HFFc6 (cell line): Measurements from ENCODE around the gene FAM20C. TPM values are rescaled to one million over a fixed set of nuclear protein-coding genes. Genes with fewer than 3 reads are reported as not detected.
A peak's percentile ranks its signal among the peaks of the same experiment; 100 is the strongest.
"Not testable (repeated sequence)": the region's sequence is repeated elsewhere in the genome, so short reads cannot be mapped to it uniquely, and the experiment has no call there.

Experiments used
- DNase-seq: peaks from one replicate; pipeline ENCODE4 v3.0.0-alpha.2; 2018
- H3K27ac Mint-ChIP-seq: 2 replicates; pipeline ENCODE4 v1.8.0; 2020; ENCODE audit warnings: mild to moderate bottlenecking, mixed read lengths
- H3K27me3 Mint-ChIP-seq: 2 replicates; pipeline ENCODE4 v1.8.0; 2021; ENCODE audit warnings: mild to moderate bottlenecking, moderate library complexity, mixed read lengths; ENCODE audit not compliant: insufficient read depth
- H3K36me3 Mint-ChIP-seq: 2 replicates; pipeline ENCODE4 v1.8.0; 2021; ENCODE audit warnings: low read depth, mixed read lengths
- H3K4me1 Mint-ChIP-seq: 2 replicates; pipeline ENCODE4 v1.8.0; 2020; ENCODE audit warnings: low read depth, mixed read lengths
- H3K4me3 Mint-ChIP-seq: 2 replicates; pipeline ENCODE4 v1.8.0; 2020; ENCODE audit warnings: mild to moderate bottlenecking, moderate library complexity, mixed read lengths
- H3K9me3 Mint-ChIP-seq: 2 replicates; pipeline ENCODE4 v1.8.0; 2020; ENCODE audit warnings: mild to moderate bottlenecking, mixed read lengths
- CTCF ChIP-seq: fragments of 200-600 bp; sonication (generic); IDR thresholded peaks from 2 replicates; pipeline ENCODE4 v1.5.0; 2021; ENCODE audit warnings: antibody characterized with exemption, mild to moderate bottlenecking
- total RNA-seq, 6 experiments: library from RNA; stranded (reverse); fragmentation: NEBNext Ultra II Directional; extraction: Animal tissue kit (Norgen Biotek cat#: 25700); gene quantifications; 2 replicates in 1 of 6; 3 replicates in 5 of 6; pipeline ENCODE4 v1.2.3, GENCODE V29; 2021

Gene FAM20C
- total RNA-seq, 6 experiments from 2014 or later, result 22.2 to 31.1 (median 23.2) TPM

DNA sequence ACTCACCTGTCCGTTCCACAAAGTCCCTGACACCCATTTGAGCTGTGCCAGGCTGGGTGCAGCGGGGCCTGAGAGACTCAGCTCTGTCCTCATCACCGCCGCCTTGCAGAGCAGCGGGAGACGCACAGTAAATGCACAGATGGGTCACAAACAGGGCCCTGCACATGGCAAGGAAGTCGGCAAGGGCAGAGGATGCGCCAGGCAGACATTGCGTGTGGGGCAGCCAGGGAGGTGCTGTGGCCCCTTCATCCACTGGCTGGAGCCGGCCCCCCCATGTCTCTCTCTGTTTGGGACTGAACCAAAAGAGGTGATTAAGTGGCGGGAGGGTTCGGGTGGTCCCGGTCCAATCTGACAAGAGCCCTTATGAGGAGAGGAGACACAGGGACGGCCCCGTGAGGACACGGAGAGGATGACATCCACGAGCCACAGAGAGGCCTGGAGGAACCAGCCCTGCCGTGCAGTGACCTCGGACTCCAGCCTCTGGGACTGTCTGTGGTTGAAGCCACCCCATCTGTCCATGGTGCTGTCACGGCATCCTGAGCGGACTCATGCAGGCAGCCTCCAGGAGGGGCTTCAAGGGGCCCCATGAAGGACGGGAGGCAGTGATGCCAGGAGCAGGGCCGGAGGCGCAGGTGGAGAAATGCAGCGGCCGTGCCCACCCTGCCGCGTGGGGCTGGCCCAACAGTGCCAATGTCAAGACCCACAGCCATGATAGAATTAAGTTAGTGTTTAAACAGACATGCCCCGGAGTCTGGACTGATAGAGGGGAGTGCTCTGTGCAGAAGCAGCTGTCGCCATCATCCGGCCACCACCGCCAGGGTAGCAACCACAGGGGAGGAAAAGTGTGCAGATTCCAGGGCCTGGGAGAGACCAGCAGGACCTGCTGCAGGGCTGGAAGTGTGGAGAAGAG lies 69.2 kb downstream of the FAM20C start:
- H3K27ac Mint-ChIP-seq, result no peak overlapping the region
- peaks cover 30% of the 10 kb centered on the region for H3K9me3 Mint-ChIP-seq
- no peaks in the 10 kb centered on the region for H3K4me1 Mint-ChIP-seq
- no peak for DNase-seq
- no peak overlapping the region for H3K4me3 Mint-ChIP-seq
- peaks cover 22% of the 10 kb centered on the region for H3K36me3 Mint-ChIP-seq
- H3K27me3 Mint-ChIP-seq, result peaks cover 8% of the 10 kb centered on the region
- TF ChIP-seq CTCF, result no peak

GRCh38 chr7:262251-262572 lies 69.8 kb downstream of the FAM20C start:
- DNase-seq, result no peak
- Mint-ChIP-seq H3K27ac (no peak overlapping the region), H3K36me3 (peaks cover 22% of the 10 kb centered on the region), H3K4me1 (no peaks in the 10 kb centered on the region), H3K9me3 (peaks cover 30% of the 10 kb centered on the region), H3K4me3 (no peak overlapping the region), H3K27me3 (peaks cover 8% of the 10 kb centered on the region)
- TF ChIP-seq CTCF, result no peak

DNA sequence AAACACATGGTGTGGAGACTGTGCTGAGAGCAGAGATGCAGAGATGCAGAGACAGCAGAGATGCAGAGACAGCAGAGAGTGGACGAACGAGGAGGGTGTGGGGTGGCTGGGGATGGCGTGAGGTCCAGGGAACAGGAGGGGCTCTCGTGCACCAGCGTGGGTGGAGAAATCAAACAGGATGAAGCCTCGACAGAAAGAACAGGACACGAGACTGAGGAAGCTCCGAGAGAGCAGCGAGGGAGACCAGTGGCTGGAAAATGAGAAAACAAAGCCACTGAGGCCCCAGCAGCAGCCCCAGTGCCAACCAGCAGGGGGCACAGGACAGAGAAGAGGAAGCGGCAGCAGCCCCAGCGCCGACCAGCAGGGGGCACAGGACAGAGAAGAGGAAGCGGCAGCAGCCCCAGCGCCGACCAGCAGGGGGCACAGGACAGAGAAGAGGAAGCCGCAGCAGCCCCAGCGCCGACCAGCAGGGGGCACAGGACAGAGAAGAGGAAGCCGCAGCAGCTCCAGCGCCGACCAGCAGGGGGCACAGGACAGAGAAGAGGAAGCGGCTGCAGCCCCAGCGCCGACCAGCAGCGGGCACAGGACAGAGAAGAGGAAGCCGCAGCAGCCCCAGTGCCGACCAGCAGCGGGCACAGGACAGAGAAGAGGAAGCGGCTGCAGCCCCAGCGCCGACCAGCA lies 70.4 kb downstream of the FAM20C start:
- H3K27me3 Mint-ChIP-seq, result peaks cover 11% of the 10 kb centered on the region
- H3K4me3 Mint-ChIP-seq, H3K4me1 Mint-ChIP-seq, H3K27ac Mint-ChIP-seq: not testable (repeated sequence)
- H3K9me3 Mint-ChIP-seq, result peaks cover 30% of the 10 kb centered on the region
- DNase-seq, result peak; percentile 6
- peak; percentile 74 for TF ChIP-seq CTCF
- H3K36me3 Mint-ChIP-seq, result peaks cover 22% of the 10 kb centered on the region

- H3K4me3 Mint-ChIP-seq, DNase-seq, H3K4me1 Mint-ChIP-seq, H3K27ac Mint-ChIP-seq: not testable (repeated sequence)
- peaks cover 22% of the 10 kb centered on the region for H3K36me3 Mint-ChIP-seq
- H3K27me3 Mint-ChIP-seq, result peaks cover 12% of the 10 kb centered on the region
- H3K9me3 Mint-ChIP-seq, result peaks cover 30% of the 10 kb centered on the region
- TF ChIP-seq CTCF, result peak; percentile 61
Observed at GRCh38 chr7:263483-264351, 71.3 kb downstream of the FAM20C start.

DNA sequence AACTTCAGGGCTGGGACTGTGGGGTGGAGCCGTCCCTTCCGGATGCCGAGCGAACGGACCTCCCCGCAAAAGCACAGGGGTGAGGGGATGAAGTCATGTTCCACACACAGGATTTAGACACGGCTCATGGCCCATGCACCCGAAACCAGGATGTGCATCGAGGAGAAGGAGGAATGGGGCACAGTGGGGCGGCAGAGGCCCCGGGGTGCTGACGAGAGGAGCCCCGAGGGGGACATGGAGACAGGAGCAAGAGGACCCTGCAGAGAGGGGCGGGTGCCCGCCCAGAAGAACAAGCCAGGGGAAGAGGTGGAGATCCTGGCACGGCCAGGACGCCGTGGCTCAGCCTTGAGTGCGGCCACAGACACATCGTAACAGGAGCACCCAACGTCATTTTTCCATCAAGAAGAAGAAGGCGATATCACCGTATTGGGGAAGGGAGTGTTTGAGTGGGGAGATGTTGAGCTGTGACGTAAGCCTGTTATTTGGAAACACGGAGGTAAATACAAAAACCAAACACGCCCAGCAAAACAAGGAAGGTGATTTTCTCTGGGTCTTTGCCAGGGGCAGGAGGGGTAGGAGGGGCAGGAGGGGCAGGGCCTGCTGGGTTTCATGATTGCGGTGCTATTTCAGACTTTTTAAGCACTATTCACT lies 72.3 kb downstream of the FAM20C start:
- Mint-ChIP-seq H3K36me3 (peaks cover 15% of the 10 kb centered on the region), H3K4me3 (no peak overlapping the region), H3K4me1 (no peaks in the 10 kb centered on the region), H3K27me3 (peaks cover 12% of the 10 kb centered on the region), H3K9me3 (peaks cover 24% of the 10 kb centered on the region), H3K27ac (no peak overlapping the region)
- TF ChIP-seq CTCF, result no peak
- DNase-seq, result no peak
